ENCODE results near the gene OR2F2.

OR2F2 gene

DNA sequence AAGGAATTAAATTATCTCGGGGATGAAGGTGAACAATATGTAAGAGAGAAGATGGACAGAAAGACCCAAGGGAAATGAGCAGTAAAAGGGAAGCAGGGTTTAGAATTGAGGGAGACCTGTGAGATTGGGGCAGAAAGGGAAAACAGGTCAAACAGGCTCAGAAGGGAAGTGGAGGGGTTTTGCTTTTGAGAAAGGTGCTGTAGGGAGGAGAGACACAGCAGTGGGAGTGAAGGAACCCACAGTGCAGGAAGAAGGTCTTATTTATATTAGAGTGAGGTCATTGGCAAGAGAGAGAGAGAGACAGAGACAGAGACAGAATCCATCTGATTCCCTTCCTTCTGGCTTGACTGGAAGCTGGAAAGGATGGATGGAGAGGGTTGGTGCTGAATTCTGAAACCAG, 29.5 kb upstream of the OR2F2 start:
- Histone ChIP-seq H3K4me1 (ENCODE audit: insufficient read depth, insufficient read length) (no peaks in the 10 kb centered on the region), H3K9me3 (ENCODE audit: insufficient read depth, low read length) (no peaks in the 10 kb centered on the region), H3K4me3 (ENCODE audit: insufficient read length, low read depth) (no peak overlapping the region), H3K9ac (ENCODE audit: insufficient read length, low read depth) (no peak overlapping the region), H3K27me3 (ENCODE audit: insufficient read depth, insufficient read length) (no peaks in the 10 kb centered on the region), H3K36me3 (ENCODE audit: insufficient read depth, insufficient read length, low read length) (no peaks in the 10 kb centered on the region)
- DNase-seq (ENCODE audit: low read depth, low spot score), result no peak
- TF ChIP-seq YY1 (IDR thresholded peaks at IDR 0.05; ENCODE audit: insufficient read depth, insufficient read length) (no peak), ZNF274 (IDR thresholded peaks at IDR 0.05; ENCODE audit: low read depth, low read length) (no peak), SUZ12 (IDR thresholded peaks at IDR 0.05; ENCODE audit: extremely low read depth, insufficient read depth, insufficient read length) (no peak)

DNA sequence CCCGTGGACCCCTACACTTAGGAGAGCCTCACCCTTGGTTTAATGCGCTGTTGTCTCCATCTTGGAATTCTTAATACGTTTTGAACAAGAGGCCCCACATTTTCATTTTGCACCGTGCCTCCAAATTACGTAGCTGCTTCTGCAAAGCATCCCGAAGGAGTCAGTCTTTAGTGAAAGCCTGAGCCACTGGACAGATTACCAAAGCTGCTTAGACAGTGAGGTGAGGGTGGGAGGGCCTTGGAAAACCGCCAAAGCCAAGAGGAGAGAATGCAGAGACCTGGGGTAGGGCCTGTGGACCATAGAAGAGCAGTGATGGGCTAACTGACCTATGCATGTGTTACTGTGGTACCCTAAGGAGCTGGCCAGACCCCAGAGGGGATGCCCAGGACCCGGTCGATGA, 28.9 kb upstream of the OR2F2 start:
- Histone ChIP-seq H3K36me3 (ENCODE audit: insufficient read depth, insufficient read length, low read length) (no peaks in the 10 kb centered on the region), H3K9me3 (ENCODE audit: insufficient read depth, low read length) (no peaks in the 10 kb centered on the region), H3K4me3 (ENCODE audit: insufficient read length, low read depth) (no peak overlapping the region), H3K27me3 (ENCODE audit: insufficient read depth, insufficient read length) (no peaks in the 10 kb centered on the region), H3K4me1 (ENCODE audit: insufficient read depth, insufficient read length) (no peaks in the 10 kb centered on the region), H3K9ac (ENCODE audit: insufficient read length, low read depth) (no peak overlapping the region)
- TF ChIP-seq ZNF274 (IDR thresholded peaks at IDR 0.05; ENCODE audit: low read depth, low read length), result no peak
- TF ChIP-seq SUZ12 (IDR thresholded peaks at IDR 0.05; ENCODE audit: extremely low read depth, insufficient read depth, insufficient read length), result no peak
- no peak for TF ChIP-seq YY1 (IDR thresholded peaks at IDR 0.05; ENCODE audit: insufficient read depth, insufficient read length)
- DNase-seq (ENCODE audit: low read depth, low spot score), result no peak

DNA sequence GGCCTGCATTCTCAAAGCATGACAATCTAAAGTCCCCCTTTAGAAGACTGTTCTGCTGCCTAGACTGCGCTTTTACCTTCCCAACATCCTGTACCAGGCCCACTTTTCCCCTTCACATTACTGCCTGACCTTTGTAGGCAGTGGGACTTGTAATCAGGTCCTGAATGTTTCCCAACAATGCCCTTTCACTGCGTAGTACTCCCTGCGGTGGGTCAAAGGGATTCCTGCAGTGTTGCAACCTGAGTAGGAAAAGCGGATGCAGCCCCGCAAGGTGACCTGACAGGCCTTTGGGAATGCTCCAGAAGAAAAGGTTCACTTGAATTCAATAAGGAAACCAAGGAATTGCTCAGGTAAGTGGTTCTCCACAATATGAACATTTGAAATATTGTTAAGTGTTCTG, 28.1 kb upstream of the OR2F2 start:
- no peaks in the 10 kb centered on the region for H3K36me3 ChIP-seq (ENCODE audit: insufficient read depth, insufficient read length, low read length)
- no peaks in the 10 kb centered on the region for H3K9me3 ChIP-seq (ENCODE audit: insufficient read depth, low read length)
- peak; percentile 61 for DNase-seq (ENCODE audit: low read depth, low spot score)
- H3K9ac ChIP-seq (ENCODE audit: insufficient read length, low read depth), result no peak overlapping the region
- H3K27me3 ChIP-seq (ENCODE audit: insufficient read depth, insufficient read length), result no peaks in the 10 kb centered on the region
- no peak overlapping the region for H3K4me3 ChIP-seq (ENCODE audit: insufficient read length, low read depth)
- TF ChIP-seq ZNF274 (IDR thresholded peaks at IDR 0.05; ENCODE audit: low read depth, low read length) (no peak), SUZ12 (IDR thresholded peaks at IDR 0.05; ENCODE audit: extremely low read depth, insufficient read depth, insufficient read length) (no peak), YY1 (IDR thresholded peaks at IDR 0.05; ENCODE audit: insufficient read depth, insufficient read length) (no peak)
- H3K4me1 ChIP-seq (ENCODE audit: insufficient read depth, insufficient read length), result no peaks in the 10 kb centered on the region

DNA sequence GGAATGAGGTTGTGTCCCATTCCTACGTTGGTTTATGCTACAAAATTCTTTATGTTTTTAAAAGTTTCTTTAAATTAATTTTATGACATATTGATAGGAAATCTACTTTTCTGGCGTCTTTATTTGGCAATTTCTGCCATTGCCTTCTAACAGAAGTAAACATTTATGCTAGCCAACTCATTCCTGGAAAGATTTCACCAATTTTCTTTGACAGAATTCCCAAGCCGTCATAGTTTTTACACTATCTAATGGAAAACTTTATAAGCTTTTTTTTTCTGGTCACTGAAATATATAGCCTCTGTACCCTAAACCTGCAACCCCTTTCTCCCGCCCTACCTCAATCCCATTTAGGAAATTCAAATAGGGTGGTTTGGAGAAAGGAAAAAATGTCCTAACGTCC, 26.9 kb upstream of the OR2F2 start:
- H3K36me3 ChIP-seq (ENCODE audit: insufficient read depth, insufficient read length, low read length), result no peaks in the 10 kb centered on the region
- TF ChIP-seq ZNF274 (IDR thresholded peaks at IDR 0.05; ENCODE audit: low read depth, low read length) (no peak), SUZ12 (IDR thresholded peaks at IDR 0.05; ENCODE audit: extremely low read depth, insufficient read depth, insufficient read length) (no peak), YY1 (IDR thresholded peaks at IDR 0.05; ENCODE audit: insufficient read depth, insufficient read length) (no peak)
- DNase-seq (ENCODE audit: low read depth, low spot score), result no peak
- H3K4me3 ChIP-seq (ENCODE audit: insufficient read length, low read depth), result no peak overlapping the region
- H3K27me3 ChIP-seq (ENCODE audit: insufficient read depth, insufficient read length), result no peaks in the 10 kb centered on the region
- H3K9ac ChIP-seq (ENCODE audit: insufficient read length, low read depth), result no peak overlapping the region
- H3K9me3 ChIP-seq (ENCODE audit: insufficient read depth, low read length), result no peaks in the 10 kb centered on the region
- no peaks in the 10 kb centered on the region for H3K4me1 ChIP-seq (ENCODE audit: insufficient read depth, insufficient read length)

DNA sequence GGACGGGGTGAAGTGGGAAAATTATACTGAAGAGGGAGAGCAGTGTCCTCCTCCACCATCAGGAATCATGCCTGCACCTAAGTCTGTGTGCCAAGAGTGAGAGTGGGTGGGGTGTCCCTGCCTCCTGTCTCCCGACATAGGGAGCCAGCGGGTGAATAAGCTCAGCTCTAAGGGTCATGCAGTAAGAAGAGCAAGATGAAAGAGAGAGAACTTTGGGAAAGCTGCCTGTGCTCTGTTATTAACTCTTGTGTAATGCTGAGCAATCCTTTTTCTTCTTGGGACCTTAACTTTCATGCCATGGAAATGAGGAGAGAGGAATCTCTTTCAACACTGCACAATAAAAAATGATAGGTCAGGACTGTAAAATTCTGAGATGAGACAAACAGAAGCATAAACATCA, 25.2 kb upstream of the OR2F2 start:
- H3K4me1 ChIP-seq (ENCODE audit: insufficient read depth, insufficient read length), result no peaks in the 10 kb centered on the region
- no peak overlapping the region for H3K9ac ChIP-seq (ENCODE audit: insufficient read length, low read depth)
- H3K36me3 ChIP-seq (ENCODE audit: insufficient read depth, insufficient read length, low read length), result no peaks in the 10 kb centered on the region
- no peak overlapping the region for H3K4me3 ChIP-seq (ENCODE audit: insufficient read length, low read depth)
- TF ChIP-seq ZNF274 (IDR thresholded peaks at IDR 0.05; ENCODE audit: low read depth, low read length) (no peak), YY1 (IDR thresholded peaks at IDR 0.05; ENCODE audit: insufficient read depth, insufficient read length) (no peak), SUZ12 (IDR thresholded peaks at IDR 0.05; ENCODE audit: extremely low read depth, insufficient read depth, insufficient read length) (no peak)
- H3K27me3 ChIP-seq (ENCODE audit: insufficient read depth, insufficient read length), result no peaks in the 10 kb centered on the region
- no peaks in the 10 kb centered on the region for H3K9me3 ChIP-seq (ENCODE audit: insufficient read depth, low read length)
- no peak for DNase-seq (ENCODE audit: low read depth, low spot score)

DNA sequence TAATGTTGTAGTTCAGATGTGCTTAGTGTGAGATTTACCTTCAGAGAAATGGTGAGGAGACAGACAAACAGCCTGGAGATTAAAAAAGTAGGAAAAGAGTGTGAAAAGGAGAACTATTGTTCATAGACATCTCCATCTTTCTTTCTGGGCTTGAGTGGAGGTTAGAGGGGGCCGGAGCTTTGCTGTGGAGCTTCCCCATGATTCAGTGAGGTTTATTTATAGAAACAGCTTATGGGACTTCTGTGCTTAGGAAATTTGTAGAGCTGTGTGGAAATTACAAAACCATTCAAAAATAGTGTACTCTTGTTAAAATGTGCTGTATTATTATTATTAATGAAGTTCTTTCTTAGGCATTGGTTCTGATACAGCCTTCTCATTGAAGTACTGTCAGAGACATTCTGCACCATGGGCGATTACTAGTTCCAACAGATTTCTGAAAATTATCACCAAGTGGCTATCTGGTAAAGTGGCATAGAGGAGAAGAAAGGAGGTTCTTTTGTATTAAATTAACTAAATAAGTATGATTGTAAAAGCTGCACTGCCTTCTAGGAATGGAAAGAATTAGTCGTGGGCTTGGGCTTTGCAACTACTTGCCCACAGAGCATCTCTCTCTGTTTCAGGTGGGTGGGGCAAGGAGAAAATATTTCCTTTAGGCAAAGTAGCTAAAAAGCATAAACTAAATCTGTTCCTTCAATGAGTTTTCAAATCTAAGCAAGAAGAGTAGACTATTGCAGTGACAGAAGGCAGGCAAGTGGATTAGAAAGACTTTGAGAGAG, 24.4 kb upstream of the OR2F2 start:
- DNase-seq (ENCODE audit: low read depth, low spot score), result no peak
- Histone ChIP-seq H3K4me3 (ENCODE audit: insufficient read length, low read depth) (no peak overlapping the region), H3K9me3 (ENCODE audit: insufficient read depth, low read length) (no peaks in the 10 kb centered on the region), H3K4me1 (ENCODE audit: insufficient read depth, insufficient read length) (no peaks in the 10 kb centered on the region), H3K9ac (ENCODE audit: insufficient read length, low read depth) (no peak overlapping the region), H3K27me3 (ENCODE audit: insufficient read depth, insufficient read length) (no peaks in the 10 kb centered on the region), H3K36me3 (ENCODE audit: insufficient read depth, insufficient read length, low read length) (no peaks in the 10 kb centered on the region)
- TF ChIP-seq YY1 (IDR thresholded peaks at IDR 0.05; ENCODE audit: insufficient read depth, insufficient read length) (no peak), SUZ12 (IDR thresholded peaks at IDR 0.05; ENCODE audit: extremely low read depth, insufficient read depth, insufficient read length) (no peak), ZNF274 (IDR thresholded peaks at IDR 0.05; ENCODE audit: low read depth, low read length) (no peak)

DNA sequence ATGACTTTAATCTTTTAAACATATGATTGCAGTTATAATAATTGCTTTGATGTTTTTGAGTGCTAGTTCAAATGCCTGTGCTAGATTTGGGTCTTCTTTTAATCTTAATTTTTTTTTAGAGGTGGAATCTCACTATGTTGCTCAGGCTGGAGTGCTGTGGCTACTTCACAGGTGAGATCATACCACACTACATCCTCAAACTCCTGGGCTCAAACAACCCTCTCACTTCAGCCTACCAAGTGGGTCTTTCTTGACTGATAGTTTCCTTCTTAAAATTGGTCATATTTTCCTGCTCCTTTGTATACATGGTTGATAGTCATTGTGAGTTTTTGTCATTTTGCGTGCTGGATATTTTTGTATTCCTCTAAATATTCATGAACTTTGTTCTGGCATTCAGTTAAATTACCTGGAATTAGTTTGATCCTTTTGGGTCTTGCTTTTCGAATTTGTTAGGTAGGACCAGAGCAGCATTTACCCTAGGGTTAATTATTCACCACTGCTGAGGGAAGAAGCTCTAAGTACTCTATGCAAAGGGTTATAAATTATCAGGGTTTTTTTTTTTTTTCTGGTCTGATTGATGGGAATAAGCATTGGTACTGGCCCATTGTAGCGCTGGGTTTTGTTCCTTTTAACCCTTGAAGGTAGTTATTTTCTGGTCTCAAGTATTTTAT, 21.0 kb upstream of the OR2F2 start:
- Histone ChIP-seq H3K4me3 (ENCODE audit: insufficient read length, low read depth) (no peak overlapping the region), H3K27me3 (ENCODE audit: insufficient read depth, insufficient read length) (no peaks in the 10 kb centered on the region), H3K4me1 (ENCODE audit: insufficient read depth, insufficient read length) (no peaks in the 10 kb centered on the region), H3K9me3 (ENCODE audit: insufficient read depth, low read length) (no peaks in the 10 kb centered on the region), H3K9ac (ENCODE audit: insufficient read length, low read depth) (no peak overlapping the region), H3K36me3 (ENCODE audit: insufficient read depth, insufficient read length, low read length) (no peaks in the 10 kb centered on the region)
- TF ChIP-seq ZNF274 (IDR thresholded peaks at IDR 0.05; ENCODE audit: low read depth, low read length), result no peak
- TF ChIP-seq YY1 (IDR thresholded peaks at IDR 0.05; ENCODE audit: insufficient read depth, insufficient read length), result no peak
- TF ChIP-seq SUZ12 (IDR thresholded peaks at IDR 0.05; ENCODE audit: extremely low read depth, insufficient read depth, insufficient read length), result no peak
- DNase-seq (ENCODE audit: low read depth, low spot score), result no peak
